GM06990 (cell line): ENCODE measurements around the gene SLC28A1.

Experiments
- DNase-seq: peaks from one replicate; pipeline ENCODE4 v3.0.0-alpha.2; 2011; ENCODE audit not compliant: insufficient read length; ENCODE audit errors: extremely low read depth
- H3K27me3 ChIP-seq: replicated peaks from 2 replicates; pipeline ENCODE4 v1.6.0; 2011; ENCODE audit warnings: low read length; ENCODE audit not compliant: control insufficient read depth, insufficient read depth
- H3K36me3 ChIP-seq: 2 replicates; pipeline ENCODE4 v1.5.1; 2011; ENCODE audit warnings: low read length; ENCODE audit not compliant: control insufficient read depth, insufficient read depth
- H3K4me3 ChIP-seq: replicated peaks from 2 replicates; pipeline ENCODE4 v1.5.1; 2011; ENCODE audit warnings: low read depth, mild to moderate bottlenecking, control low read depth, low read length
- TF ChIP-seq, protein P1 (sequence below): IDR thresholded peaks from 2 replicates; pipeline ENCODE4 v1.5.1; 2011; ENCODE audit warnings: low read length, control low read depth, mild to moderate bottlenecking, inconsistent platforms; ENCODE audit not compliant: insufficient read depth, poor library complexity, severe bottlenecking

The SLC28A1 gene

DNA sequence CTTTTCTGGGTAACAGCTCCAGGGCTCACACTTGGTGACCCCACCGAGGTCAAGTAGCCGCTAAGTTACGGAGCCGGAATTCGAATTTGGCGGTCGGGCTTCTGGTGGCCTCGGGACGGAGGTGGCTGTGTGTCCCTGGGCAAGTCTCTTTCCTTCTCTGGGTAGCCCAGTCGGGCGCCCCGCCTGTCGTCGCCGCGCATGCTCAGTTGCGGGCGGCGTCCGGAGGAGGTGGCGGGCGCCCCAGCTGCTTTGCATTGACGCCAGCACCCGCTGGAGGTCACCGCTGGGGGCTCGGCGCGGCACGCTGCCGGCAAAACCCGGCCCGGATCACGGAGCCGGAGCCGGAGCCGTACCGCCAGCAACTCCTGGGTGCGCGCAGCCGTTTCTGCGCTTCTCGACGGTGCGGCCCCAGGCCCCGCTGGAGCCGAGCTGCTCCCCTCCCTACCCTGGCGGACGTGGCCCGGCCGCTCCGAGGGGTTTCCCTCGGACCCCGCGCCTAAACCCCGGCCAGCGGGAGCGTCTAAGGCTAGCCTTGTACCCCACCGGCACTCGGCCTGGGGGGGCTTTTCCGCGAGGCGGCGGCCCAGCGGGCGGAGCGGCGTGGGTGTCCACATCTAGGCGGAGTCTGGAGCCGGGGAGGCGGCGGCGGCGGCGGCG lies 96.7 kb downstream of the SLC28A1 start:
- H3K36me3 ChIP-seq: no peaks in the 10 kb centered on the region
- peak; percentile 100 for DNase-seq
- no peaks in the 10 kb centered on the region for H3K27me3 ChIP-seq
- peak overlapping the region; percentile 79 for H3K4me3 ChIP-seq
- TF ChIP-seq, protein P1, sequence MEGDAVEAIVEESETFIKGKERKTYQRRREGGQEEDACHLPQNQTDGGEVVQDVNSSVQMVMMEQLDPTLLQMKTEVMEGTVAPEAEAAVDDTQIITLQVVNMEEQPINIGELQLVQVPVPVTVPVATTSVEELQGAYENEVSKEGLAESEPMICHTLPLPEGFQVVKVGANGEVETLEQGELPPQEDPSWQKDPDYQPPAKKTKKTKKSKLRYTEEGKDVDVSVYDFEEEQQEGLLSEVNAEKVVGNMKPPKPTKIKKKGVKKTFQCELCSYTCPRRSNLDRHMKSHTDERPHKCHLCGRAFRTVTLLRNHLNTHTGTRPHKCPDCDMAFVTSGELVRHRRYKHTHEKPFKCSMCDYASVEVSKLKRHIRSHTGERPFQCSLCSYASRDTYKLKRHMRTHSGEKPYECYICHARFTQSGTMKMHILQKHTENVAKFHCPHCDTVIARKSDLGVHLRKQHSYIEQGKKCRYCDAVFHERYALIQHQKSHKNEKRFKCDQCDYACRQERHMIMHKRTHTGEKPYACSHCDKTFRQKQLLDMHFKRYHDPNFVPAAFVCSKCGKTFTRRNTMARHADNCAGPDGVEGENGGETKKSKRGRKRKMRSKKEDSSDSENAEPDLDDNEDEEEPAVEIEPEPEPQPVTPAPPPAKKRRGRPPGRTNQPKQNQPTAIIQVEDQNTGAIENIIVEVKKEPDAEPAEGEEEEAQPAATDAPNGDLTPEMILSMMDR: no peak

DNA sequence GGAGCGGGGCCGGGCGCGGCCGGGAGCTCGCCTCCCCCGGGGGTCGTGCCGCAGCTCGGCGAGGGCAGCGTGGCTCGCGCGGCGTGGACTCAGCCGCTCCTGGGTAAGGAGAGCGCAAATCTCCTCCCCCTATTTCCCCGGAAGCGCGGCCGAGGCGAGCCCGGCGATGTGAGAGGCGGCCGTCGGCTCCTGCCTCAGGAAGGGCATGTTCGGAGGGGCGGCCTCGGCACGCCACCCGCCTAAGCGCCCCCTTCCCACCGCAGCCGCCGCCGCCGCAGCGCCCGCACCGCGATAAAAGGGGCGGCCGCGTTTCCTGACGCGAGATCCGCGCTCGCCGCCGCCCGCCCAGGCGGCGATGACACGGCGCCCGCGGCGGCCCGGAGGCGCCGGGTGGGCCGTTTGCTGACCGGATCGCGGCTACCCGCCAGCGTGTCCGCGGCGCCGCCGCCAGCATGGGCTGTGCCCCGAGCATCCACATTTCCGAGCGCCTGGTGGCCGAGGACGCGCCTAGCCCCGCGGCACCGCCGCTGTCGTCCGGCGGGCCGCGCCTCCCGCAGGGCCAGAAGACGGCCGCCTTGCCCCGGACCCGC lies 97.3 kb downstream of the SLC28A1 start, which contains the start of gene PDE8A:
TSS of gene PDE8A (plus strand) at position 146 of the 590 bp plus-strand sequence. CDS start at position 453, 307 bp downstream.
- Histone ChIP-seq H3K36me3 (no peaks in the 10 kb centered on the region), H3K27me3 (no peaks in the 10 kb centered on the region), H3K4me3 (peak within 1 kb of the TSS; percentile 79)
- TF ChIP-seq, protein P1: no peak
- DNase-seq: no peak

DNA sequence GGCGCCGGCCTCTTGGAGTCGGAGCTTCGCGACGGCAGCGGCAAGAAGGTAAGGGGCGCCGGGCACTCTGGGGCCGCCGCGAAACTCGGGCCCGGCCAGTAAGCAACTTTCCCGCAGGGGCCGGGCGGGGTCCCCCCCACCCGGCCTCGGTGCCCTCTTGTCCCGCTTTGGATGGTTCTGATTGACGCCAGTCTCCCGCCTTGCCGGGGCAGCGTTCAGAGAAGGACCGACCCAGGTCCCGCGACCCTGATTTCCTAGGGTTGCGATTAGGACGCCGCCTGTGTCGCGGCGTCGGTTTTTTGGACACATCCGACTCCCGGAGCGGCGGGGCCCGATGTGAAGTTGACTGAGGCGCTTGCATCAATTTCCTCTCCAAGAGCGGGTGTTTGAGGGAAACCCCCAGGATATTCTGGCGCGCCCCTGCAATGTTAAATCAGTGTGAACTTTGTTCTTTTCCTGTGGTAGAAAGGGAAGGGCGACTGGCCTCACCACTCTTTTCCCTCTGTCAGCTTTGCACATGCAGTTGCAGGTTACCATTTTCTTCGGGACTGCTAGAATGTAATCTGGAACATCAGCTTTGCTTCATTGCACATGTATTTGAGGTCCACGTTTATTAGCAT lies 97.9 kb downstream of the SLC28A1 start:
- H3K36me3 ChIP-seq: no peaks in the 10 kb centered on the region
- peak; percentile 62 for DNase-seq
- no peaks in the 10 kb centered on the region for H3K27me3 ChIP-seq
- peak overlapping the region; percentile 79 for H3K4me3 ChIP-seq
- TF ChIP-seq, protein P1: no peak

DNA sequence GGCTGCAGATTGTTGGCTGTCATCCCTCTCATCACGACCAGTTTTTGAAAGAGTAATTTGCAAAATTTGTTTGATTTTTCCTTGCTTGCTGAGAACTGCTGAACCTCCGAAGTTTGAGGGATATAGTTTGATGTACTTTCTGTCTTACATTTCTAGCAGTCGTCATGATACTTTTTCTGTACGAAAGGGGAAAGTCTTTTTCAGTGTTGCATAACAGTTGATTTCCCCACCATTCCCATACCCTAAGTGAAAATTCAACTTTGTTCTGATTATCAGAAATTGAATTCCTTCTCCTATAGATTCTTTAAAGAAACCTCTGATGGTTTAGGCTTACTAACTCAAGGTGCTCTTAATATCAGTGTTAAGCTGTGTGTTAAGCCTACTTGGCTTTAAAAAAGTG lies 98.8 kb downstream of the SLC28A1 start:
- Histone ChIP-seq H3K36me3 (no peaks in the 10 kb centered on the region), H3K4me3 (peak overlapping the region; percentile 79; the same call in 1 of the 2 replicates), H3K27me3 (no peaks in the 10 kb centered on the region)
- no peak for DNase-seq
- TF ChIP-seq, protein P1: no peak

DNA sequence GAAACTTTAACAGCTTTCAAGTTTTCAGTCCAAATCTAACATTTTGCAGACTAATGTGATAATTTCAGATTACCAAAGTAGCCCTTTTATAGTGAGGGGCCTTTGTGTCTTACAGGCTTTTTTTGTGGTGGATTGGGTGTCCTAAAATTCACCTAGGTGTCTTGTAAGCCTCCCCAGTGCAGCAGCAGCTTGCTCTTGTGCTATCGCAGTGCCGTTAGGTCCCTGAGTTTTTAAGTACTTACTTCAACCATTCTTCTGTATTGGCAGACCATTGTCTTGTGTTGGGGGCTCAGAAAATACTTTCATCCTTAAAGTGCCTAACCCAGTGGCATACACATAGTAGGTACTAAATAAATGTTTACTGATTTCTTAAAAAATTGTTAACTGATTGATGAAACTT lies 99.2 kb downstream of the SLC28A1 start:
- Histone ChIP-seq H3K27me3 (no peaks in the 10 kb centered on the region), H3K4me3 (peak overlapping the region; percentile 79; the same call in 1 of the 2 replicates), H3K36me3 (no peaks in the 10 kb centered on the region)
- TF ChIP-seq, protein P1: no peak
- DNase-seq: no peak
